CD4-positive, alpha-beta memory T cell (primary cell): ENCODE measurements around the gene PLEKHH3. TPM values are rescaled to one million over a fixed set of nuclear protein-coding genes. Genes with fewer than 3 reads are reported as not detected.

Source experiments
- CTCF ChIA-PET: fragments of 350-600 bp; sonication (Branson Sonifier 250); formaldehyde crosslinking; loops from one replicate; lab custom pipeline; 2021; ENCODE audit warnings: inconsistent platforms; ENCODE audit not compliant: partially characterized antibody; lab: Charles Lee
- POLR2A ChIA-PET: fragments of 350-600 bp; sonication (Branson Sonifier 250); formaldehyde crosslinking; loops from one replicate; lab custom pipeline; 2021; ENCODE audit not compliant: partially characterized antibody; lab: Charles Lee
- DNase-seq, 5 donors: peaks; one replicate each; pipeline versions ENCODE4 v3.0.0 to v3.0.0-alpha.2; 2020 to 2022; ENCODE audit warnings: mixed read lengths in 1 of 5
- H3K27ac ChIP-seq: one replicate; pipeline ENCODE4 v1.7.0; 2013; ENCODE audit warnings: low read depth, low read length
- H3K27me3 ChIP-seq: 2 replicates; pipeline ENCODE4 v1.7.0; 2013; ENCODE audit warnings: mild to moderate bottlenecking, low read length, moderate library complexity; ENCODE audit not compliant: insufficient read depth
- H3K36me3 ChIP-seq: 2 replicates; pipeline ENCODE4 v1.7.0; 2013; ENCODE audit warnings: mild to moderate bottlenecking, low read length, moderate library complexity; ENCODE audit not compliant: insufficient read depth
- H3K4me1 ChIP-seq: 2 replicates; pipeline ENCODE4 v1.7.0; 2013; ENCODE audit warnings: mild to moderate bottlenecking, low read length, moderate library complexity; ENCODE audit not compliant: insufficient read depth
- H3K4me3 ChIP-seq, 2 donors: one replicate each; pipeline ENCODE4 v1.7.0; 2013; ENCODE audit warnings: low read length in 2 of 2, mild to moderate bottlenecking in 1 of 2
- H3K9me3 ChIP-seq, 2 donors: one replicate each; pipeline ENCODE4 v1.7.0; 2013; ENCODE audit warnings: low read length in 2 of 2, control low read depth in 1 of 2; ENCODE audit not compliant: control insufficient read depth in 1 of 2
- H3K27ac Mint-ChIP-seq, 7 donors: one replicate each; pipeline ENCODE4 v1.8.0; 2020 to 2021; ENCODE audit warnings: mixed read lengths in 7 of 7, mild to moderate bottlenecking in 6 of 7, inconsistent platforms in 3 of 7, moderate library complexity in 3 of 7
- H3K27me3 Mint-ChIP-seq, 2 donors: one replicate each; pipeline ENCODE4 v1.8.0; 2020 to 2021; ENCODE audit warnings: mixed read lengths in 2 of 2
- H3K36me3 Mint-ChIP-seq, 2 donors: one replicate each; pipeline ENCODE4 v1.8.0; 2020 to 2021; ENCODE audit warnings: mixed read lengths in 2 of 2, inconsistent platforms in 1 of 2, mild to moderate bottlenecking in 1 of 2
- H3K4me1 Mint-ChIP-seq, 4 donors: one replicate each; pipeline ENCODE4 v1.8.0; 2020 to 2021; ENCODE audit warnings: mixed read lengths in 4 of 4, mild to moderate bottlenecking in 1 of 4
- H3K4me3 Mint-ChIP-seq, 8 donors: one replicate each; pipeline ENCODE4 v1.8.0; 2020 to 2021; ENCODE audit warnings: mixed read lengths in 8 of 8, mild to moderate bottlenecking in 7 of 8, moderate library complexity in 6 of 8, inconsistent platforms in 3 of 8
- H3K9me3 Mint-ChIP-seq, 8 donors: one replicate each; pipeline ENCODE4 v1.8.0; 2020 to 2021; ENCODE audit warnings: mixed read lengths in 8 of 8, mild to moderate bottlenecking in 5 of 8, inconsistent platforms in 3 of 8, moderate library complexity in 1 of 8
- intact Hi-C: fragments of 100-400 bp; cut with micrococcal nuclease; formaldehyde crosslinking; loops from one replicate; pipeline ENCODE4 v1.15.1; 2023
- polyA plus RNA-seq, 2 donors: library from polyadenylated mRNA; unstranded; fragments of 300-500 nt; fragmentation: Illumina TruSeq; gene quantifications; one replicate each; pipeline ENCODE4 v1.2.3, GENCODE V29; 2021
- total RNA-seq, 2 experiments: library from RNA; stranded (reverse); gene quantifications; one replicate each; pipeline ENCODE4 v1.2.3, GENCODE V29; 2021

The PLEKHH3 gene
- total and polyA plus RNA-seq, 4 experiments from 2014 or later, result 0.15 to 0.32 (median 0.19) TPM

GRCh38 chr17:42698736-42699414 is 22.1 kb upstream of the PLEKHH3 start:
- no peaks in the 10 kb centered on the region for H3K27me3 ChIP-seq
- no peak overlapping the region for H3K4me3 Mint-ChIP-seq
- no peaks in the 10 kb centered on the region for H3K9me3 Mint-ChIP-seq
- CTCF ChIA-PET, result no interaction called here
- no peak overlapping the region for H3K4me3 ChIP-seq
- peaks cover 21% of the 10 kb centered on the region for H3K36me3 ChIP-seq
- no peaks in the 10 kb centered on the region for H3K9me3 ChIP-seq
- peaks cover 30 to 40% of the 10 kb centered on the region in 2 donors for H3K36me3 Mint-ChIP-seq
- DNase-seq, result no peak
- peak overlapping the region in 1 of 7 donors; percentile 53 for H3K27ac Mint-ChIP-seq
- H3K4me1 ChIP-seq, result no peaks in the 10 kb centered on the region
- no peak overlapping the region for H3K27ac ChIP-seq
- intact Hi-C loops, result no loop called here
- H3K4me1 Mint-ChIP-seq, result peaks cover 0 to 8% (median 4%) of the 10 kb centered on the region in 4 donors
- no peaks in the 10 kb centered on the region for H3K27me3 Mint-ChIP-seq
- POLR2A ChIA-PET, result no interaction called here

GRCh38 chr17:42697108-42697811 is 20.5 kb upstream of the PLEKHH3 start:
- H3K27ac Mint-ChIP-seq, result no peak overlapping the region
- Histone ChIP-seq H3K4me1 (no peaks in the 10 kb centered on the region), H3K27me3 (no peaks in the 10 kb centered on the region), H3K9me3 (no peaks in the 10 kb centered on the region), H3K36me3 (peaks cover 12% of the 10 kb centered on the region), H3K4me3 (no peak overlapping the region), H3K27ac (no peak overlapping the region)
- H3K9me3 Mint-ChIP-seq, result no peaks in the 10 kb centered on the region
- peaks cover 18 to 30% of the 10 kb centered on the region in 2 donors for H3K36me3 Mint-ChIP-seq
- intact Hi-C loops, result no loop called here
- H3K4me1 Mint-ChIP-seq, result peaks cover 0 to 7% (median 1%) of the 10 kb centered on the region in 4 donors
- H3K4me3 Mint-ChIP-seq, result no peak overlapping the region
- no peak for DNase-seq
- POLR2A ChIA-PET, result no interaction called here
- CTCF ChIA-PET, result no interaction called here
- no peaks in the 10 kb centered on the region for H3K27me3 Mint-ChIP-seq

GRCh38 chr17:42695500-42695899 is 18.7 kb upstream of the PLEKHH3 start:
- intact Hi-C loops, result no loop called here
- H3K4me3 Mint-ChIP-seq, result no peak overlapping the region
- POLR2A ChIA-PET, result no interaction called here
- H3K9me3 Mint-ChIP-seq, result no peaks in the 10 kb centered on the region
- H3K27ac Mint-ChIP-seq, result no peak overlapping the region
- Histone ChIP-seq H3K4me1 (no peaks in the 10 kb centered on the region), H3K36me3 (no peaks in the 10 kb centered on the region), H3K27ac (no peak overlapping the region), H3K4me3 (no peak overlapping the region), H3K27me3 (no peaks in the 10 kb centered on the region), H3K9me3 (no peaks in the 10 kb centered on the region)
- H3K27me3 Mint-ChIP-seq, result no peaks in the 10 kb centered on the region
- peaks cover 5 to 15% of the 10 kb centered on the region in 2 donors for H3K36me3 Mint-ChIP-seq
- peaks cover 0 to 5% (median 1%) of the 10 kb centered on the region in 4 donors for H3K4me1 Mint-ChIP-seq
- DNase-seq, result no peak
- CTCF ChIA-PET, result no interaction called here

GRCh38 chr17:42694524-42694923 is 17.7 kb upstream of the PLEKHH3 start:
- Mint-ChIP-seq H3K36me3 (peaks cover 4 to 14% of the 10 kb centered on the region in 2 donors), H3K4me3 (no peak overlapping the region), H3K27ac (no peak overlapping the region), H3K9me3 (no peaks in the 10 kb centered on the region), H3K27me3 (no peaks in the 10 kb centered on the region), H3K4me1 (peaks cover 0 to 5% (median 1%) of the 10 kb centered on the region in 4 donors)
- H3K4me3 ChIP-seq, result no peak overlapping the region
- no peaks in the 10 kb centered on the region for H3K36me3 ChIP-seq
- H3K27me3 ChIP-seq, result no peaks in the 10 kb centered on the region
- H3K4me1 ChIP-seq, result no peaks in the 10 kb centered on the region
- intact Hi-C loops, result no loop called here
- H3K9me3 ChIP-seq, result no peaks in the 10 kb centered on the region
- POLR2A ChIA-PET, result no interaction called here
- CTCF ChIA-PET, result interaction anchor here (0.7 kb wide), 1 partner anchor 33 kb away, joined by 3 read pairs; no protein-coding TSS in a partner anchor
- H3K27ac ChIP-seq, result no peak overlapping the region
- DNase-seq, result no peak

GRCh38 chr17:42692489-42692888 is 15.7 kb upstream of the PLEKHH3 start:
- Mint-ChIP-seq H3K4me1 (peaks cover 0 to 3% (median 2%) of the 10 kb centered on the region in 4 donors), H3K27ac (peak overlapping the region in 1 of 7 donors; percentile 57), H3K4me3 (no peak overlapping the region), H3K9me3 (no peaks in the 10 kb centered on the region), H3K36me3 (peaks cover 4 to 6% of the 10 kb centered on the region in 2 donors), H3K27me3 (no peaks in the 10 kb centered on the region)
- no peaks in the 10 kb centered on the region for H3K9me3 ChIP-seq
- ChIA-PET POLR2A (no interaction called here), CTCF (interaction anchor here (2.2 kb wide), 1 partner anchor 114 kb away, joined by 5 read pairs; no protein-coding TSS in a partner anchor)
- intact Hi-C loops, result no loop called here
- H3K27ac ChIP-seq, result no peak overlapping the region
- no peaks in the 10 kb centered on the region for H3K36me3 ChIP-seq
- no peaks in the 10 kb centered on the region for H3K4me1 ChIP-seq
- no peaks in the 10 kb centered on the region for H3K27me3 ChIP-seq
- no peak overlapping the region for H3K4me3 ChIP-seq
- DNase-seq, result no peak

GRCh38 chr17:42691021-42691545 is 14.3 kb upstream of the PLEKHH3 start:
- Histone ChIP-seq H3K9me3 (no peaks in the 10 kb centered on the region), H3K4me1 (no peaks in the 10 kb centered on the region), H3K27ac (no peak overlapping the region), H3K36me3 (no peaks in the 10 kb centered on the region), H3K27me3 (no peaks in the 10 kb centered on the region), H3K4me3 (no peak overlapping the region)
- no peaks in the 10 kb centered on the region for H3K27me3 Mint-ChIP-seq
- ChIA-PET CTCF (no interaction called here), POLR2A (no interaction called here)
- DNase-seq, result no peak
- H3K4me3 Mint-ChIP-seq, result no peak overlapping the region
- H3K27ac Mint-ChIP-seq, result no peak overlapping the region
- H3K9me3 Mint-ChIP-seq, result no peaks in the 10 kb centered on the region
- peaks cover 0 to 3% (median 2%) of the 10 kb centered on the region in 4 donors for H3K4me1 Mint-ChIP-seq
- H3K36me3 Mint-ChIP-seq, result peaks cover 4 to 6% of the 10 kb centered on the region in 2 donors
- intact Hi-C loops, result no loop called here

- DNase-seq, result no peak
- Histone ChIP-seq H3K9me3 (no peaks in the 10 kb centered on the region), H3K27ac (no peak overlapping the region), H3K27me3 (no peaks in the 10 kb centered on the region), H3K36me3 (no peaks in the 10 kb centered on the region), H3K4me3 (no peak overlapping the region), H3K4me1 (no peaks in the 10 kb centered on the region)
- Mint-ChIP-seq H3K4me1 (peaks cover 0 to 3% (median 2%) of the 10 kb centered on the region in 4 donors), H3K36me3 (peaks cover under 1 to 1% of the 10 kb centered on the region in 2 donors), H3K27ac (no peak overlapping the region), H3K9me3 (no peaks in the 10 kb centered on the region), H3K27me3 (no peaks in the 10 kb centered on the region), H3K4me3 (no peak overlapping the region)
- ChIA-PET POLR2A (interaction anchor here (1.2 kb wide), 1 partner anchor 19 kb away, joined by 3 read pairs; no protein-coding TSS in a partner anchor), CTCF (interaction anchor here (1.1 kb wide), 1 partner anchor 10 kb away, joined by 3 read pairs; no protein-coding TSS in a partner anchor)
- intact Hi-C loops, result no loop called here
These were observed 13.8 kb upstream of the PLEKHH3 start for GRCh38 chr17:42690596-42690995.
